ENCODE data around the gene MRPS30. TPM values are rescaled to one million over a fixed set of nuclear protein-coding genes. Genes with fewer than 3 reads are reported as not detected.
A peak's percentile ranks its signal among the peaks of the same experiment; 100 is the strongest.
"Not testable (repeated sequence)": the region's sequence is repeated elsewhere in the genome, so short reads cannot be mapped to it uniquely, and the experiment has no call there.

MRPS30 gene
- polyA plus RNA-seq, 3 donors = 61.5 to 74.4 (median 65.1) TPM

GRCh38 chr5:44801992-44802391, 6.8 kb upstream of the MRPS30 start:
- DNase-seq (ENCODE audit: extremely low read depth in 1 of 11, low read depth in 9 of 11, low spot score in 4 of 11) = no peak

GRCh38 chr5:44806608-44807007, 2.1 kb upstream of the MRPS30 start:
- DNase-seq (ENCODE audit: extremely low read depth in 1 of 11, low read depth in 9 of 11, low spot score in 4 of 11) = no peak

- DNase-seq (ENCODE audit: extremely low read depth in 1 of 11, low read depth in 9 of 11, low spot score in 4 of 11) = no peak
Measured at GRCh38 chr5:44807269-44807668, 1.5 kb upstream of the MRPS30 start.

DNA sequence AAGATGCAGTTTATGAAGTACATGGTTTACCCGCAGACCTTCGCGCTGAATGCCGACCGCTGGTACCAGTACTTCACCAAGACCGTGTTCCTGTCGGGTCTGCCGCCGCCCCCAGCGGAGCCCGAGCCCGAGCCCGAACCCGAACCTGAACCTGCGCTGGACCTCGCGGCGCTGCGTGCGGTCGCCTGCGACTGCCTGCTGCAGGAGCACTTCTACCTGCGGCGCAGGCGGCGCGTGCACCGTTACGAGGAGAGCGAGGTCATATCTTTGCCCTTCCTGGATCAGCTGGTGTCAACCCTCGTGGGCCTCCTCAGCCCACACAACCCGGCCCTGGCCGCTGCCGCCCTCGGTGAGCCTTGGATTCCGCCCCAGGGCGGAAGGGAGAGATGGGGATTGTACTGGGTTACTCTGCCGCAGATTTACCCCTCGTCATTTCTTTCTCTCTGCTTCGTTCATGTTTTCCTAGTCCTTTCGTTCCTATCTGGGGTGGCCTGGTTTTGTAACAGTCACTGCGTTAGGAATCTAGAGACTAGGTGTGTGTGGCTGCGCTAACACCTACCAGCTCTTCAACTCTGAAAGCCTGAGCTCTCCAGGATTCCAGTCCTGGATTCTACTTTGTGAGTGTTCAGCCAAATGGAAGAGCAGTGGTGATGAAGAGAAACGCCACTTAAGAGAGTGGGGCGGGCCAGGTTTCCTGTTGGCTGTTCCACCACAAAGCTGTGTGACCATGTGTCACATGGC, 638 bp downstream of the MRPS30 start:
- DNase-seq (ENCODE audit: extremely low read depth in 1 of 11, low read depth in 9 of 11, low spot score in 4 of 11) = peak; percentile 26 to 51 (median 36)

DNA sequence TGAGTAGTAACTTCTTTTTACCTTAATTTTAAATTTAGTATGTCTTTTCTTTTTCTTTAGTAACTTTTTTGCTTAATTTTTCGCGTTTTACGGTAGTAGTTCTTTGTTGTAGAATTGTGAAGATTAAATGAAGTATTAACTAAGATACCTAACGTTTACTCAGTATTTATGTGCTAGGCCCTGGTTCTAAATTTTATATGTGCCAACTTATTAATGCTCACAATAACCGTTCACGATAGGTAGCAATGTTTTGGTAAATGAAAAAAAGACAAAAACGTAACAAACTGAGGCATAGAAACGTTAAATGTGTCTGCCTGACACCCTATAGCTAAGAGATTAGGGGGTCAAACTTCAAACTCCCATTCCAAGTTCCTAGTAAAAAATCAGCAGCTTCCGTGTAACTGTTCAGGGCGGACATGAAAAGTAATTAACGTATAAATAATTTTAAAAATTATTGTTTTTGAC, 1.2 kb downstream of the MRPS30 start:
- peak in 1 of 11 donors; percentile 4 for DNase-seq (ENCODE audit: extremely low read depth in 1 of 11, low read depth in 9 of 11, low spot score in 4 of 11)

DNA sequence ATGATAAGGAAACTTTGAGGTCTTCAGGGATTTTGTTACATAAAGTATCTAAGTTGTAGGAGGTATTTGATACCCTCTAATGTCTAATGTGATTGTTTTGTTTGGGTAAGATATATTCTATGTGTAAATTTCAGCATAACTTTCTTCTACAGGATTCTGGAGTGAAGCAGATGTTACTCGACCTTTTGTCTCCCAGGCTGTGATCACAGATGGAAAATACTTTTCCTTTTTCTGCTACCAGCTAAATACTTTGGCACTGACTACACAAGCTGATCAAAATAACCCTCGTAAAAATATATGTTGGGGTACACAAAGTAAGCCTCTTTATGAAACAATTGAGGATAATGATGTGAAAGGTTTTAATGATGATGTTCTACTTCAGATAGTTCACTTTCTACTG, 6.0 kb downstream of the MRPS30 start:
- no peak for DNase-seq (ENCODE audit: extremely low read depth in 1 of 11, low read depth in 9 of 11, low spot score in 4 of 11)

- no peak for DNase-seq (ENCODE audit: extremely low read depth in 1 of 11, low read depth in 9 of 11, low spot score in 4 of 11)
Measured at GRCh38 chr5:44821164-44821563, 12.4 kb downstream of the MRPS30 start.

- DNase-seq (ENCODE audit: extremely low read depth in 1 of 11, low read depth in 9 of 11, low spot score in 4 of 11) = not testable (repeated sequence)
Measured at GRCh38 chr5:44824662-44825061, 15.9 kb downstream of the MRPS30 start.

DNA sequence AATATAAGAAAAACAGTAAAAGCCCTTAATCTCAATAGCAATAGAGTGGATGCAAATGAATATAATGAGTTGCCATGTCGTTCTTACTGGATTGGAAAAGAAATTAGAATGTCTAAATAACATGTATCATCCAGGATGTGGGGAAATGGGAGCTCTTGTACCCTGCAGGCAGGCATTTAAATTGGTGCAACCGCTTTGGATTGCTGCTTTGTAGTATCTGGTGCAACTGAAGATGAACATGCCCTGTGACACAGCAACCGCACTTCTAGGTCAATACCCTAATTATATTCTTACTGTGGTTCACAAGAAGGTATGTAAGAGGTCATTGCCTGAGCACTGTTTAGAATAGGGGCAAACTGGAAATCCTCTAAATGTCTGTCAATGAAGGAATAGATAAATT, 18.9 kb downstream of the MRPS30 start:
- no peak for DNase-seq (ENCODE audit: extremely low read depth in 1 of 11, low read depth in 9 of 11, low spot score in 4 of 11)

DNA sequence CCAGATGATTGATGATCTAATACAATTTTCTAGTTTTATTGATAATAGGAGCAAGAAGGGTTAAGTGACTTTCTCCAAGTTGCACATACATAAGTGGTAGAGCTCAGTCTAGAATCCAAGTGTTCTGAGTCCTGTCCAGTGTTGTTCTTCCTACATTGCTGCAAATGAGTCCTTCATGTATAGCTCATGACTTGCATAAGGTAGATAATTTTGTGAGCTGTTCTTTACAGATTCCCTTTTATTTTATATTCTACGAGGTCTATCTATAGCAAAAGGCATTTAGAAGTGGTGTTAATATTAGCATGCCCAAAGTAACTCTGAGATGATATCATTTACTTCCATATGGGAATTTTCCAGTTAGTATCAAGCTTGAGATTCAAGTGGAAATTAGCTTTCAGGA, 20.0 kb downstream of the MRPS30 start:
- DNase-seq (ENCODE audit: extremely low read depth in 1 of 11, low read depth in 9 of 11, low spot score in 4 of 11) = no peak

- no peak for DNase-seq (ENCODE audit: extremely low read depth in 1 of 11, low read depth in 9 of 11, low spot score in 4 of 11)
Measured at GRCh38 chr5:44830951-44831350, 22.2 kb downstream of the MRPS30 start.

DNA sequence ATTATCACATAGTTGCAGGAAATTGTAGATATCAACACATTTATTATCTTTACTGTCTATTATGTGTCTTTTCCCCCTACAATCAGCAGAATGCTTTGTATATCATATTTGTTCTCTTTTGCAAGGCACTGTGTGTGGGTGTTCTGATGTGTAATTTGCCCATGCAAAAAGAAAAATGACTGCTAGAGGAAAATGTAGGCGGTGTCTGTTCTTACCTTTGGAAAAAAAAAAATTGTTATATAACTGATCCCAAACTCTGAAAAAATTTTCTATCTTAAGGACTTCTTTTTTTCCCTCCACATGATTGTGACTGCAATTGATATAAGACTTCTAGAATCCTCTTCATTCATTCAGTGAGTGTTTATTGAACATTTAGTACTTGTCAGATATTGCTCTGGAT, 24.5 kb downstream of the MRPS30 start:
- no peak for DNase-seq (ENCODE audit: extremely low read depth in 1 of 11, low read depth in 9 of 11, low spot score in 4 of 11)

DNA sequence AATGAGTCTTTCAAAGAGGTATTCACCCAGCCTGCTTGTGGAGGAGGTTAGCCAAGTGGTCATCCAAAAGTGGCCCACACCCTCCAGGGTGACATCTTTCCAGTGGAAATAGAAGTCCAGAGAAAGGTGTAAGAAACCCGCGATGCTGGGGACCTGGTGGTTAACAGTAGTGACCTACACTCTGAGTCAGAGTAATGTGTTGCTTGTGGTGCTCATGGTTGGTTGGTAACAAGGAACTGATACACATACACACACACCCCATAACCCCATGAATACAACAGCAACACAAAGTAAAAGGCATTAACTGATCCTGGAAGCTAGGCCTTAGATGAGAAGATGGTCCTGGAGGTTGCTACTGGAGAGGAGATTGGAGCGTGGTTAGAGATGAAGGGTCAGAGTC, 26.9 kb downstream of the MRPS30 start:
- DNase-seq (ENCODE audit: extremely low read depth in 1 of 11, low read depth in 9 of 11, low spot score in 4 of 11) = no peak

DNA sequence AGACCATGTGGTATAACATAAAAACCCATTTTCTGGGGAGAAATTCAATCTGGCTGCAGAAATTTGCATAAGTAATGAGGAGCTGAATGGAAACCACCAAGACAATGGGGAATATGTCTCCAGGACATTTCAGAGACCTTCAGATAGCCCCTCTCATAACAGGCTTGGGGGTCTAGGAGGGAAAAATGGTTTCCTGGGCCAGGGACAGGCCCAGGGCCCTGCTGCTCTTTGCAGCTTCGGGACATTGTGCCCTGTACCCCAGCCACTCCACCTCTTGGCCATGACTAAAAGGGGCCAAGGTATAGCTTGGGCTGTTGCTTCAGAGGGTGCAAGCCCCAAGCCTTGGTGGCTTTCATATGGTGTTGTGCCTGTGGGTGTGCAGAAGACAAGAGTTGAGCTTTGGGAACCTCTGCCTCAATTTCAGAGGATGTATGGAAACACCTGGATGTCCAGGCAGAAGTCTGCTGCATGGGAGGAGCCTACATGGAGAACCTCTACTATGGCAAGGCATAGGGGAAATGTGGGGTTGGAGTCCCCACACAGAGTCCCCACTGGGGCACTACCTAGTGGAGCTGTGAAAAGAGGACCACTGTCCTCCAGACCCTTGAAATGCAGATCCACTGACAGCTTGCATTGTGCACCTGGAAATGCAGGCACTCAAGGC, 30.4 kb downstream of the MRPS30 start:
- DNase-seq (ENCODE audit: extremely low read depth in 1 of 11, low read depth in 9 of 11, low spot score in 4 of 11) = no peak

- DNase-seq (ENCODE audit: extremely low read depth in 1 of 11, low read depth in 9 of 11, low spot score in 4 of 11) = no peak
Measured at GRCh38 chr5:44842496-44843282, 33.9 kb downstream of the MRPS30 start.

DNA sequence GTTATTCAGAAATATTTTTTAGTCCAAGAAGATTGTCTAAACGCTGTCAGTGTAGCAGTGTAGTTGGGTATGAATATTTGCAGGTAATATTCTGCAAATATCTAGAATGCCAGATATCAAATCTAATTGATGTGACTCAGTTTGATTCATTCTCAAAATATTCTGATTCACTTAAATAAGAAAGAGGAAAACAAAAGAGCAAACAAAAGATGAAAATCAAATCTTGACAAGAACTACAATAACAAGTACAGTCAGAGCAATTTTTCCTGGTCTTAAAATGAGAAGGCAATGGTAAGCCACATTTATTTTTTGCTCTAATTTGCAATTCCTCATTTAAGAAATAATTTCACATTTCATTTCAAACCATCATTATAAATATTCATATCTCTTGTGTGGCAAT, 36.0 kb downstream of the MRPS30 start:
- no peak for DNase-seq (ENCODE audit: extremely low read depth in 1 of 11, low read depth in 9 of 11, low spot score in 4 of 11)

GRCh38 chr5:44845777-44846176, 37.0 kb downstream of the MRPS30 start:
- no peak for DNase-seq (ENCODE audit: extremely low read depth in 1 of 11, low read depth in 9 of 11, low spot score in 4 of 11)

DNA sequence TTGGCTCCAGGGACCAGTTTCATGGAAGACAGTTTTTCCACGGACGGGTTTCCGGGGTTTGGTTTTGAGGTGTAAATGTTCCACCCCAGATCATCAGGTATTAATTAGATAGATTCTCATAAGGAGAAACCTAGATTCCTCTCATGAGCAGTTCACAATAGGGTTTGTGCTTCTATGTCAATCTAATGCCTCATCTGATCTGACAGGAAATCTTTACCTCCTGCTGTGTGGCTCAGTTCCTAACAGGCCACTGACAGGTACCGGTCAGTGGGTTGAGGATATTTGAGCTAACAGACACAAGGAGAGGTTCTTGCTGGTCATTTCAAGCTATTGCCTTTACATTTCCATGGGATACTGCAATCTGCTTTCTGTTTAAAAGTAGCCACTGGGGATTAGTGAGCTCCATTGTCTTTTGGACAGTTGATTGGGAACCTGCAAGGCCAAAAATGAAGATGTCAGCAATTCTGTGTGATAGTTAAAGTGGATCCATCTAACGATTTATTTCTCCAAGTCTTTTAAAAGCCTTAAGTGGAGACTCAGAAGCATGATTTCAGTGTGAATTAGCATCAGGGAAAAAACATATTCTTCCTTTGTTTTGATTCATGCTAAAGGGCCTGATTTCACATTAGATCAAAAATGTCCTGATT, 38.6 kb downstream of the MRPS30 start:
- DNase-seq (ENCODE audit: extremely low read depth in 1 of 11, low read depth in 9 of 11, low spot score in 4 of 11) = no peak

DNA sequence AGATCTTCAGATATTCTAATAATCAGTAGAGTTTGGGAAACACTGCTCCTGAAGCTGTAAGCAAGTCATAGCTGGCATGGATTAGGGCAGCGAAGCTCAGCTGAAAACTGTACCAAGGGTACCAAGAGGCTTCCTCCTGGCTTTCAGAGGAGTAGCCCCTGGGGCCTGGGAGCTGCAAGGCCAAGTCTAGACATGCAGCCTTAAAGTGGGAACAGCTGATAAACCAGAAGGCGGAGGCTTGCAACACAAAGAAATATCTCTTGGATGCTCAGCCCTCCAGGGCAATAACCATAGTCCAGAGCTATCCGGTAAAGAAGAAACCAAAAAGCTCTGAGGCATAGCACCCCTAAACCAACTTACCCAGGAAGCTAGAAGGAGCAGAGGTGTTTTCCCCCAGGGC, 51.5 kb downstream of the MRPS30 start:
- DNase-seq (ENCODE audit: extremely low read depth in 1 of 11, low read depth in 9 of 11, low spot score in 4 of 11) = no peak

DNA sequence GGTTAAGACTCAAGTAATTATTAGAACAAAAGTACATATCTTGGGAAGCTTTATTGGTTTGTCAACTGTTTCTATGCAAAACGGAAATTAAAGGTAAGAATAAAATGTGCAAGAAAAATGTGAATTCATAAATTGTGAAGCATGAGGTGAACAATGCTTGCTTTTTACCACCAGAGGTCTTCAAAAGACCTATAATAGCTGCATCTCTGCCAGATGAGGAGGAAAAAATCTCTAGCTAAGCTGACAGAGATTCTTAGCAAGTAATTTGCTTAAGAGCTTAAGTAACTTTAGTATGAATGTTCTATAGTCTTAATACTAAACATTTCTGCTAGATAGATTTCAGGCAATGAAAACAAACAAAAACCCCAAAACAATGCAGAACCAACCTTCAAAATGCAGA, 54.1 kb downstream of the MRPS30 start:
- DNase-seq (ENCODE audit: extremely low read depth in 1 of 11, low read depth in 9 of 11, low spot score in 4 of 11) = no peak
